Measurements from ENCODE around the gene RPA3.

GRCh38 chr7:7639847-7640220 is 78.6 kb downstream of the RPA3 start:
- TF ChIP-seq EZH2 (IDR thresholded peaks at IDR 0.05; ENCODE audit: borderline replicate concordance, low read depth, low read length, severe bottlenecking) (no peak), CTCF (IDR thresholded peaks at IDR 0.05; ENCODE audit: borderline replicate concordance, extremely low read depth, low read length, poor library complexity, severe bottlenecking) (no peak)
